ENCODE data around the gene GREB1.

GREB1 gene

GRCh38 chr2:11610624-11611242, 76.9 kb downstream of the GREB1 start:
- Histone ChIP-seq H3K4me1 (ENCODE audit: low read length) (no peaks in the 10 kb centered on the region), H3K4me3 (ENCODE audit: low read length) (no peak overlapping the region), H3K4me2 (ENCODE audit: low read length) (no peak overlapping the region), H3K9ac (ENCODE audit: low read length) (no peak overlapping the region), H3K27ac (ENCODE audit: low read length) (no peak overlapping the region), H3K9me3 (ENCODE audit: insufficient read depth, low read length) (no peaks in the 10 kb centered on the region), H3K36me3 (replicated peaks; ENCODE audit: low read depth, low read length) (no peaks in the 10 kb centered on the region), H3K79me2 (ENCODE audit: low read length) (no peaks in the 10 kb centered on the region), H3K27me3 (ENCODE audit: low read depth, low read length) (no peaks in the 10 kb centered on the region), H4K20me1 (ENCODE audit: insufficient read depth, low read length) (no peaks in the 10 kb centered on the region), H2AFZ (ENCODE audit: low read depth, low read length) (no peak overlapping the region)
- no peak for TF ChIP-seq EZH2phosphoT487 (IDR thresholded peaks at IDR 0.05; ENCODE audit: low read depth)
- TF ChIP-seq, protein P1, sequence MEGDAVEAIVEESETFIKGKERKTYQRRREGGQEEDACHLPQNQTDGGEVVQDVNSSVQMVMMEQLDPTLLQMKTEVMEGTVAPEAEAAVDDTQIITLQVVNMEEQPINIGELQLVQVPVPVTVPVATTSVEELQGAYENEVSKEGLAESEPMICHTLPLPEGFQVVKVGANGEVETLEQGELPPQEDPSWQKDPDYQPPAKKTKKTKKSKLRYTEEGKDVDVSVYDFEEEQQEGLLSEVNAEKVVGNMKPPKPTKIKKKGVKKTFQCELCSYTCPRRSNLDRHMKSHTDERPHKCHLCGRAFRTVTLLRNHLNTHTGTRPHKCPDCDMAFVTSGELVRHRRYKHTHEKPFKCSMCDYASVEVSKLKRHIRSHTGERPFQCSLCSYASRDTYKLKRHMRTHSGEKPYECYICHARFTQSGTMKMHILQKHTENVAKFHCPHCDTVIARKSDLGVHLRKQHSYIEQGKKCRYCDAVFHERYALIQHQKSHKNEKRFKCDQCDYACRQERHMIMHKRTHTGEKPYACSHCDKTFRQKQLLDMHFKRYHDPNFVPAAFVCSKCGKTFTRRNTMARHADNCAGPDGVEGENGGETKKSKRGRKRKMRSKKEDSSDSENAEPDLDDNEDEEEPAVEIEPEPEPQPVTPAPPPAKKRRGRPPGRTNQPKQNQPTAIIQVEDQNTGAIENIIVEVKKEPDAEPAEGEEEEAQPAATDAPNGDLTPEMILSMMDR (IDR thresholded peaks at IDR 0.05; ENCODE audit: low read depth, low read length) = no peak

- H4K20me1 ChIP-seq (ENCODE audit: insufficient read depth, low read length) = no peaks in the 10 kb centered on the region
These were observed 77.4 kb downstream of the GREB1 start for GRCh38 chr2:11611251-11611650.

DNA sequence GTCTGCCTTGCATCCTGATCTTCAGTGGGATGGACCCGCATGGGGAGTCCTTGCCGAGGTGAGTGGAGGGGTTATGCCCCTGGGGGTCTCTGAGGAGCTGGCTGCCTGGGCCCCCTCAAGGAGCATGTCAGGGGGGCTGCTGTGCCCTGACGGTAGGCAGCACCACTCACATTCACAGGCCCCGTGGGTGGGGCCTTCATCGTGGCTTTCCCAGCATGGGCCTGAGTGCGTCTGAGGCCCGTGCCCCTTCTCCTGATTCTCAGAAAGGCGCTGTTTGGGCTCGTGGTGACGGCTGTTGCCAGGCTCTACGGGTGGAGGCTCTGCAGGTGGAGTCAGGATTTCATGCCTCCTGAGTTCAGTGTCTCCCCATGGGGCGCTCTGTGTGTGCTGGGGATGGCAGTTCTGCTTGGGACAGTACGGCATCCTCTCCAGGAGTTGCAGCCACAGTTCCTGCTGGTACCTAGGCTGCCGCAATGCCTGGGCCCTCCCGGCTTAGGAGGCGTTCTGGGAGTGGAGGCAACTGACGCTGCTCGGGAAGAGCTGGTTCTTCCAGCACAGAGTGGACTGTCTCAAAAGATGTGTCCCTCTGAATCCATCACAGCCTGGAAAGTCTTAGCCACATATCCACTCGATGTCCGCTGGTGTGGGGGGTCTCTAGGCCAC, 78.8 kb downstream of the GREB1 start:
- no peaks in the 10 kb centered on the region for H4K20me1 ChIP-seq (ENCODE audit: insufficient read depth, low read length)
- H3K4me2 ChIP-seq (ENCODE audit: low read length) = no peak overlapping the region
- no peak for TF ChIP-seq EZH2phosphoT487 (IDR thresholded peaks at IDR 0.05; ENCODE audit: low read depth)
- TF ChIP-seq, protein P1 (IDR thresholded peaks at IDR 0.05; ENCODE audit: low read depth, low read length) = no peak
- H2AFZ ChIP-seq (ENCODE audit: low read depth, low read length) = no peak overlapping the region
- no peaks in the 10 kb centered on the region for H3K27me3 ChIP-seq (ENCODE audit: low read depth, low read length)
- no peaks in the 10 kb centered on the region for H3K36me3 ChIP-seq (replicated peaks; ENCODE audit: low read depth, low read length)
- no peak overlapping the region for H3K4me3 ChIP-seq (ENCODE audit: low read length)
- no peak overlapping the region for H3K9ac ChIP-seq (ENCODE audit: low read length)
- H3K9me3 ChIP-seq (ENCODE audit: insufficient read depth, low read length) = no peaks in the 10 kb centered on the region
- H3K79me2 ChIP-seq (ENCODE audit: low read length) = no peaks in the 10 kb centered on the region
- H3K4me1 ChIP-seq (ENCODE audit: low read length) = no peaks in the 10 kb centered on the region
- no peak overlapping the region for H3K27ac ChIP-seq (ENCODE audit: low read length)

More at GRCh38 chr2:11611251-11611650, 77.4 kb downstream of the GREB1 start:
- Histone ChIP-seq H3K9ac (ENCODE audit: low read length) (no peak overlapping the region), H3K27ac (ENCODE audit: low read length) (no peak overlapping the region), H3K4me1 (ENCODE audit: low read length) (no peaks in the 10 kb centered on the region), H3K79me2 (ENCODE audit: low read length) (no peaks in the 10 kb centered on the region), H3K27me3 (ENCODE audit: low read depth, low read length) (no peaks in the 10 kb centered on the region), H2AFZ (ENCODE audit: low read depth, low read length) (no peak overlapping the region), H3K4me3 (ENCODE audit: low read length) (no peak overlapping the region), H3K9me3 (ENCODE audit: insufficient read depth, low read length) (no peaks in the 10 kb centered on the region), H3K36me3 (replicated peaks; ENCODE audit: low read depth, low read length) (no peaks in the 10 kb centered on the region), H3K4me2 (ENCODE audit: low read length) (no peak overlapping the region)
- TF ChIP-seq, protein P1 (IDR thresholded peaks at IDR 0.05; ENCODE audit: low read depth, low read length) = no peak
- no peak for TF ChIP-seq EZH2phosphoT487 (IDR thresholded peaks at IDR 0.05; ENCODE audit: low read depth)

- H2AFZ ChIP-seq (ENCODE audit: low read depth, low read length) = no peak overlapping the region
- H3K27me3 ChIP-seq (ENCODE audit: low read depth, low read length) = no peaks in the 10 kb centered on the region
- H3K27ac ChIP-seq (ENCODE audit: low read length) = no peak overlapping the region
- no peaks in the 10 kb centered on the region for H3K9me3 ChIP-seq (ENCODE audit: insufficient read depth, low read length)
- no peaks in the 10 kb centered on the region for H3K79me2 ChIP-seq (ENCODE audit: low read length)
- no peak overlapping the region for H3K4me3 ChIP-seq (ENCODE audit: low read length)
- no peaks in the 10 kb centered on the region for H3K36me3 ChIP-seq (replicated peaks; ENCODE audit: low read depth, low read length)
- H3K4me2 ChIP-seq (ENCODE audit: low read length) = no peak overlapping the region
- TF ChIP-seq, protein P1 (IDR thresholded peaks at IDR 0.05; ENCODE audit: low read depth, low read length) = no peak
- no peak for TF ChIP-seq EZH2phosphoT487 (IDR thresholded peaks at IDR 0.05; ENCODE audit: low read depth)
- no peaks in the 10 kb centered on the region for H3K4me1 ChIP-seq (ENCODE audit: low read length)
- H4K20me1 ChIP-seq (ENCODE audit: insufficient read depth, low read length) = no peaks in the 10 kb centered on the region
- no peak overlapping the region for H3K9ac ChIP-seq (ENCODE audit: low read length)
These were observed 79.5 kb downstream of the GREB1 start for GRCh38 chr2:11613297-11613696.

All from OCI-LY3 (cell line).